H9 (cell line): ENCODE results near the gene SP3. TPM values are rescaled to one million over a fixed set of nuclear protein-coding genes. Genes with fewer than 3 reads are reported as not detected.

Experiments used
- DNase-seq: peaks from one replicate; pipeline ENCODE4 v3.0.0-alpha.2; 2017
- H2AFZ ChIP-seq: one replicate; pipeline ENCODE4 v1.6.1; 2013; ENCODE audit warnings: mild to moderate bottlenecking, low read length, control low read depth, moderate library complexity
- H2AK5ac ChIP-seq: 2 replicates; pipeline ENCODE4 v1.6.1; 2013; ENCODE audit warnings: low read length, control low read depth, mixed read lengths; ENCODE audit not compliant: insufficient read length
- H2BK120ac ChIP-seq: one replicate; pipeline ENCODE4 v1.6.1; 2013; ENCODE audit warnings: low read depth, mild to moderate bottlenecking, low read length, control low read depth, inconsistent platforms; ENCODE audit not compliant: poor library complexity, severe bottlenecking
- H2BK12ac ChIP-seq: 2 replicates; pipeline ENCODE4 v1.6.1; 2013; ENCODE audit warnings: low read length, control low read depth, mixed read lengths, low read depth; ENCODE audit not compliant: insufficient read length
- H2BK15ac ChIP-seq: 2 replicates; pipeline ENCODE4 v1.6.1; 2013; ENCODE audit warnings: low read depth, low read length, control low read depth
- H2BK20ac ChIP-seq: one replicate; pipeline ENCODE4 v1.6.1; 2013; ENCODE audit warnings: low read depth, mild to moderate bottlenecking, low read length, control low read depth, inconsistent platforms; ENCODE audit not compliant: poor library complexity, severe bottlenecking
- H2BK5ac ChIP-seq: 2 replicates; pipeline ENCODE4 v1.6.1; 2013; ENCODE audit warnings: low read length, control low read depth, mixed read lengths; ENCODE audit not compliant: insufficient read length
- H3K14ac ChIP-seq: 2 replicates; pipeline ENCODE4 v1.6.1; 2013; ENCODE audit warnings: low read length, control low read depth; ENCODE audit not compliant: insufficient read depth
- H3K18ac ChIP-seq: 2 replicates; pipeline ENCODE4 v1.6.1; 2013; ENCODE audit warnings: low read depth, mild to moderate bottlenecking, mixed read lengths, low read length, control low read depth; ENCODE audit not compliant: insufficient read length
- H3K23ac ChIP-seq: 2 replicates; pipeline ENCODE4 v1.6.1; 2013; ENCODE audit warnings: low read length, control low read depth, mixed read lengths, low read depth; ENCODE audit not compliant: insufficient read length
- H3K23me2 ChIP-seq: 2 replicates; pipeline ENCODE4 v1.6.1; 2013; ENCODE audit warnings: low read depth, mild to moderate bottlenecking, mixed read lengths, low read length, control low read depth; ENCODE audit not compliant: insufficient read length, poor library complexity, severe bottlenecking
- H3K27ac ChIP-seq: 2 replicates; pipeline ENCODE4 v1.5.1; 2013; ENCODE audit warnings: low read length, control low read depth, mixed read lengths, low read depth; ENCODE audit not compliant: insufficient read length
- H3K27me3 ChIP-seq: 2 replicates; pipeline ENCODE4 v1.6.1; 2013; ENCODE audit warnings: low read length, control low read depth, inconsistent platforms; ENCODE audit not compliant: insufficient read depth
- H3K4ac ChIP-seq: 2 replicates; pipeline ENCODE4 v1.6.1; 2013; ENCODE audit warnings: low read depth, mild to moderate bottlenecking, control low read depth, inconsistent platforms, low read length, moderate library complexity
- H3K4me1 ChIP-seq: 2 replicates; pipeline ENCODE4 v1.6.1; 2013; ENCODE audit warnings: low read length, control low read depth, inconsistent platforms; ENCODE audit not compliant: insufficient read depth
- H3K4me2 ChIP-seq: 2 replicates; pipeline ENCODE4 v1.6.1; 2013; ENCODE audit warnings: low read length, control low read depth, mixed read lengths; ENCODE audit not compliant: insufficient read length, insufficient read depth
- H3K56ac ChIP-seq: 2 replicates; pipeline ENCODE4 v1.6.1; 2013; ENCODE audit warnings: low read depth, mild to moderate bottlenecking, mixed read lengths, low read length, control low read depth; ENCODE audit not compliant: insufficient read length
- H3K79me1 ChIP-seq: 2 replicates; pipeline ENCODE4 v1.6.1; 2013; ENCODE audit warnings: low read depth, mild to moderate bottlenecking, moderate library complexity, low read length, control low read depth, inconsistent platforms; ENCODE audit not compliant: insufficient read depth, poor library complexity, severe bottlenecking
- H3K79me2 ChIP-seq: 2 replicates; pipeline ENCODE4 v1.6.1; 2013; ENCODE audit warnings: low read length, control low read depth, inconsistent platforms; ENCODE audit not compliant: insufficient read depth
- H3K9ac ChIP-seq: 2 replicates; pipeline ENCODE4 v1.6.1; 2013; ENCODE audit warnings: low read length, control low read depth, mixed read lengths; ENCODE audit not compliant: insufficient read length; ENCODE audit errors: extremely low read depth
- H3K9me3 ChIP-seq: one replicate; pipeline ENCODE4 v1.6.1; 2013; ENCODE audit warnings: low read depth, low read length, inconsistent platforms; ENCODE audit not compliant: control insufficient read depth
- H3T11ph ChIP-seq: one replicate; pipeline ENCODE4 v1.6.1; 2013; ENCODE audit warnings: mild to moderate bottlenecking, low read length, control low read depth, inconsistent platforms
- H4K20me1 ChIP-seq: one replicate; pipeline ENCODE4 v1.6.1; 2013; ENCODE audit not compliant: control insufficient read depth, insufficient read length, insufficient read depth
- H4K5ac ChIP-seq: 2 replicates; pipeline ENCODE4 v1.6.1; 2013; ENCODE audit warnings: low read depth, mild to moderate bottlenecking, mixed read lengths, low read length, control low read depth; ENCODE audit not compliant: insufficient read length
- H4K8ac ChIP-seq: replicated peaks from 2 replicates; pipeline ENCODE4 v1.6.1; 2013; ENCODE audit warnings: low read length, control low read depth, mixed read lengths, low read depth; ENCODE audit not compliant: insufficient read length
- H4K91ac ChIP-seq: 2 replicates; pipeline ENCODE4 v1.6.1; 2013; ENCODE audit warnings: low read depth, mild to moderate bottlenecking, moderate library complexity, mixed read lengths, low read length, control low read depth; ENCODE audit not compliant: insufficient read length
- H3K27ac Mint-ChIP-seq, 3 experiments: 2 replicates in 2 of 3; 3 replicates in 1 of 3; pipeline ENCODE4 v1.8.0; 2020 to 2021; ENCODE audit warnings: mixed read lengths in 3 of 3, mild to moderate bottlenecking in 1 of 3, moderate library complexity in 1 of 3
- H3K27me3 Mint-ChIP-seq: 2 replicates; pipeline ENCODE4 v1.8.0; 2021; ENCODE audit warnings: low read depth, mild to moderate bottlenecking, moderate library complexity, mixed read lengths
- H3K36me3 Mint-ChIP-seq, 3 experiments: 2 replicates in 2 of 3; 3 replicates in 1 of 3; pipeline ENCODE4 v1.8.0; 2020 to 2021; ENCODE audit warnings: low read depth in 3 of 3, mixed read lengths in 3 of 3; ENCODE audit not compliant: insufficient read depth in 1 of 3
- H3K4me1 Mint-ChIP-seq, 2 experiments: 2 replicates each; pipeline ENCODE4 v1.8.0; 2020; ENCODE audit warnings: mixed read lengths in 2 of 2
- H3K4me3 Mint-ChIP-seq, 2 experiments: 2 replicates in 1 of 2; 3 replicates in 1 of 2; pipeline ENCODE4 v1.8.0; 2020 to 2021; ENCODE audit warnings: mild to moderate bottlenecking in 2 of 2, mixed read lengths in 2 of 2, moderate library complexity in 1 of 2
- H3K9me3 Mint-ChIP-seq, 2 experiments: 2 replicates in 1 of 2; 3 replicates in 1 of 2; pipeline ENCODE4 v1.8.0; 2020; ENCODE audit warnings: mild to moderate bottlenecking in 2 of 2, mixed read lengths in 2 of 2, moderate library complexity in 1 of 2
- CTCF ChIP-seq: fragments of 200-600 bp; sonication (generic); conservative IDR thresholded peaks from 3 replicates; pipeline ENCODE4 v1.8.0; 2021; ENCODE audit warnings: antibody characterized with exemption, mild to moderate bottlenecking
- WGBS: extraction: QIAGEN DNeasy Blood & Tissue Kit; methylation state at CpG from one replicate; pipeline ENCODE4 v1.1.7; 2013; ENCODE audit warnings: missing lambda C conversion rate, low lambda C conversion rate, mixed read lengths; ENCODE audit not compliant: insufficient read length; ENCODE audit errors: extremely low coverage; 5-methylcytosine and 5-hydroxymethylcytosine counted together
- total RNA-seq: library from RNA; stranded (reverse); gene quantifications from 2 replicates; pipeline ENCODE4 v1.2.1, GENCODE V29; 2021

SP3 gene
- total RNA-seq, 1 experiment from 2014 or later: 86.3 TPM

GRCh38 chr2:173872714-173873113 lies 92.5 kb downstream of the SP3 start:
- no peaks in the 10 kb centered on the region; a peak in 1 of 7 replicates for H3K36me3 Mint-ChIP-seq
- no CpG with 5 or more reads among the region's 5 CpGs for WGBS
- H3K9ac ChIP-seq: no peak overlapping the region
- no peaks in the 10 kb centered on the region for H4K20me1 ChIP-seq
- H2BK12ac ChIP-seq: no peak overlapping the region
- no peak overlapping the region for H3K4me2 ChIP-seq
- H4K8ac ChIP-seq: no peak overlapping the region
- H3K79me2 ChIP-seq: no peaks in the 10 kb centered on the region
- no peak overlapping the region for H2AK5ac ChIP-seq
- H4K91ac ChIP-seq: no peak overlapping the region
- H3K9me3 ChIP-seq: no peaks in the 10 kb centered on the region
- H3K27ac Mint-ChIP-seq: no peak overlapping the region
- H3K9me3 Mint-ChIP-seq: no peaks in the 10 kb centered on the region
- no peak for DNase-seq
- H2BK5ac ChIP-seq: no peak overlapping the region
- H3K4me1 ChIP-seq: no peaks in the 10 kb centered on the region
- H3K56ac ChIP-seq: no peak overlapping the region
- no peak overlapping the region for H2BK20ac ChIP-seq
- no peak overlapping the region for H2BK120ac ChIP-seq
- H3T11ph ChIP-seq: no peak overlapping the region
- no peak overlapping the region for H3K27ac ChIP-seq
- H3K27me3 Mint-ChIP-seq: no peaks in the 10 kb centered on the region
- peaks cover 3 to 9% of the 10 kb centered on the region in 2 experiments; a peak in 2 of 4 replicates for H3K4me1 Mint-ChIP-seq
- H3K23me2 ChIP-seq: no peaks in the 10 kb centered on the region
- no peaks in the 10 kb centered on the region for H3K27me3 ChIP-seq
- no peak overlapping the region for H2AFZ ChIP-seq
- no peak overlapping the region for H3K4me3 Mint-ChIP-seq
- H3K79me1 ChIP-seq: no peaks in the 10 kb centered on the region
- H3K4ac ChIP-seq: no peak overlapping the region
- H3K14ac ChIP-seq: no peak overlapping the region
- H3K18ac ChIP-seq: no peak overlapping the region
- H2BK15ac ChIP-seq: no peak overlapping the region
- H4K5ac ChIP-seq: no peak overlapping the region
- H3K23ac ChIP-seq: no peak overlapping the region
- no peak for TF ChIP-seq CTCF
